Measurements from ENCODE around the gene TPI1.
"Not testable (repeated sequence)": the region's sequence is repeated elsewhere in the genome, so short reads cannot be mapped to it uniquely, and the experiment has no call there.

- TF ChIP-seq NR2C2 (CRISPR knock-in tag; IDR thresholded peaks at IDR 0.05); KAT7 (CRISPR knock-in tag; IDR thresholded peaks at IDR 0.05; ENCODE audit: borderline replicate concordance); CTCF (IDR thresholded peaks at IDR 0.05); TEAD1 (CRISPR knock-in tag; IDR thresholded peaks at IDR 0.05); E2F4 (CRISPR knock-in tag; IDR thresholded peaks at IDR 0.05; ENCODE audit: borderline replicate concordance, low read depth); ZNF138 (CRISPR knock-in tag; conservative IDR thresholded peaks at IDR 0.05); ATF2 (CRISPR knock-in tag; IDR thresholded peaks at IDR 0.05; ENCODE audit: borderline replicate concordance, low read depth); MAX (CRISPR knock-in tag; IDR thresholded peaks at IDR 0.05): not testable (repeated sequence)
These were observed 40.8 kb downstream of the TPI1 start for GRCh38 chr12:6908141-6908540.

Data from WTC11 (cell line).